GM21717 (cell line): ENCODE results near the gene RAB9A.
A peak's percentile ranks its signal among the peaks of the same experiment; 100 is the strongest.
"Not testable (repeated sequence)": the region's sequence is repeated elsewhere in the genome, so short reads cannot be mapped to it uniquely, and the experiment has no call there.

Source experiments
- ATAC-seq: cut with Tn5 transposase; IDR thresholded peaks from one replicate; pipeline ENCODE4 v1.9.1; 2021; ENCODE audit warnings: mild to moderate bottlenecking, moderate library complexity; ENCODE audit not compliant: unreplicated experiment

Gene RAB9A

DNA sequence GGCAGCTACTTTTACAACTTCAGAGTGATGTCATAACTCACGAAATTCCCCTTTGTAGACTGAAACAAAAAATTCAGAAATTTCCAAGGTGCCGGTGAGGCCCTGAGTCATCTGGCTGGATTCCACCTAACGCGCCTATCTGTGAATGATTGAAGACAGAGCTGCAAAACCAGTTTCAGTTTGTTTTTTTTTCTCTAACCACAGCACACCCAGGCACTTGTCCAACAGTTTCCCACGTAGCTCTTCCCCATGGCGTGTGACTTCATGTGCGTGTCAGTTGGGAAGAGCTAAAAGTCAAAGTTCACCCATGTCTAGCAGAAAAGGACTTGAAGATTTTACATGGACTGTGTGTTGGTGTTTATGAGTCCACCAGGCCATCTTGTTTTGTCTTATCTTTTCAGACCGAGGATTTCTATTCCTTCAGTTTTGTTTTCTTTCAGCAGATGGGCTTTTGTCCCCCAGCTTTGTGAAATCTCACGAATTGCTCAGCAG, 19.6 kb upstream of the RAB9A start:
- peak; percentile 80 for ATAC-seq

GRCh38 chrX:13669755-13670154, 19.2 kb upstream of the RAB9A start:
- not testable (repeated sequence) for ATAC-seq

GRCh38 chrX:13670197-13670596, 18.7 kb upstream of the RAB9A start:
- no peak for ATAC-seq

GRCh38 chrX:13673016-13673415, 15.9 kb upstream of the RAB9A start:
- ATAC-seq = no peak

DNA sequence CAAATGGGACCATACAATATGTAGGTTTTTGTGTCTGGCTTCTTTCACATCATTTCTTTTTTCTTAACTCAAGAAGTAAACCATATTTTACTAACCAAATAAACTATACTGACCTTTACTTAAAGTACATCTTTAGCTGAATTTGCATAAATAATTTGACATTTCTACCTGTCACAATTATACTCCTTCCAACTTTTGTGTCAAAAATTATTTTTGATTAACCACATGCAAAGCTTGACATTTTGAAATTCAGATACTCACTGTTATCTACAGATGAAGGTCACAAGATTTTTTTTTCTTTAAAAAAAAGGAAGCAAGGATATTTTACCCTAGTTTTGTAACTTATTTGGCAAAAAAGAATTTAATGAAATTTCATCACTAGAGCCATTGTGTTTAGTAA, 12.0 kb upstream of the RAB9A start:
- ATAC-seq = no peak

DNA sequence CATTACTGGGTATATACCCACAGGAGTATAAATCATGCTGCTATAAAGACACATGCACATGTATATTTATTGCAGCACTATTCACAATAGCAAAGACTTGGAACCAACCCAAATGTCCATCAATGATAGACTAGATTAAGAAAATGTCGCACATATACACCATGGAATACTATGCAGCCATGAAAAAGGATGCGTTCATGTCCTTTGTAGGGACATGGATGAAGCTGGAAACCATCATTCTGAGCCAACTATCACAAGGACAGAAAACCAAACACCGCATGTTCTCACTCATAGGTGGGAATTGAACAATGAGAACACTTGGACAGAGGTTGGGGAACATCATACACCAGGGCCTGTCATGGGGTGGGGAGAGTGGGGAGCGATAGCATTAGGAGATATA, 9.2 kb upstream of the RAB9A start:
- not testable (repeated sequence) for ATAC-seq

DNA sequence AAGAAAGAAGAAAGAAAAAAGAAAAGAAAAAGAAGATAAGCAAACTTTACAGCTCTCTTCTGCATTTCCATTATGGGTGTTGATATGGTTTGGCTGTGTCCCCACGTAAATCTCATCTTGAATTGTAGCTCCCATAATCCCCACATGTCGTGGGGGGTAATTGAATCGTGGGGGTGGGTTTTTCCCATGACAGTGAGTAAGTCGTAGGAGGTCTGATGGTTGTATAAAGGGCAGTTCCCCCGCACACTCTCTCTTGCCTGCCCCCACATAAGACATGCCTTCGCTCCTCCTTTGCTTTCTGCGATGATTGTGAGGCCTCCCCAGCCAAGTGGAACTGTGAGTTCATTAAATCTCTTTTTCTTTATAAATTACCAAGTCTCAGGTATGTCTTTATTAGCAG, 7.3 kb upstream of the RAB9A start:
- no peak for ATAC-seq

GRCh38 chrX:13684361-13684760, 4.6 kb upstream of the RAB9A start:
- ATAC-seq = no peak

DNA sequence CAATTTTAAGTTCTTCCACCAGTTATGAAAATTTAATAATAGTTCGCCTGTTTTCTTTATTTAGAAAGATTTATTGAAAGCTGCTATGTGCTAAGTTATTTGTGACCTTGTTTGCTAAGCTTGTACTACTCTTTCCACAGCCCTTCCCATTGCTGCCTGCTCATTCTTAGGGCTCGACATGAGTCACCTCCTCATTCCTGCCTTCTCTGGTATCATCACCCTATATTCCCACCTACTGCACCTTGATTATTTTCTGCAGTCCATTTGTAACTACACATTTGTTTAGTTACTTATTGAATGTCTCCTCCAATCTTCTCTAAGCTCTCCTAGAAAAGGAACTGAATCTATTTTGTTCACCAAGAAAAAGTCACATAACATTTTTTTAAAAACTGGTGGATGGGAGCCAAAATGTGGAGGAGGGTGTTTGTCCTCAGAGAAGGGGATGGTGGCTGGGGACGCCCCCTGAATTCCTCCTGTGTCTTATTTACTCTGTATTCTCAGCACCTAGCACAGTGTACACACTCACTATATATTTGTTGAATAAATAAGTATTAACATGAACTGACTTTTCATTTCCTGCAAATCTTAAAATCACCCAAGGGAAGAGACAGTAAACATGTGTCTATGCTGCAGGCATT, 3.7 kb upstream of the RAB9A start:
- ATAC-seq = no peak

- no peak for ATAC-seq
Measured at GRCh38 chrX:13687203-13687602, 1.7 kb upstream of the RAB9A start.

DNA sequence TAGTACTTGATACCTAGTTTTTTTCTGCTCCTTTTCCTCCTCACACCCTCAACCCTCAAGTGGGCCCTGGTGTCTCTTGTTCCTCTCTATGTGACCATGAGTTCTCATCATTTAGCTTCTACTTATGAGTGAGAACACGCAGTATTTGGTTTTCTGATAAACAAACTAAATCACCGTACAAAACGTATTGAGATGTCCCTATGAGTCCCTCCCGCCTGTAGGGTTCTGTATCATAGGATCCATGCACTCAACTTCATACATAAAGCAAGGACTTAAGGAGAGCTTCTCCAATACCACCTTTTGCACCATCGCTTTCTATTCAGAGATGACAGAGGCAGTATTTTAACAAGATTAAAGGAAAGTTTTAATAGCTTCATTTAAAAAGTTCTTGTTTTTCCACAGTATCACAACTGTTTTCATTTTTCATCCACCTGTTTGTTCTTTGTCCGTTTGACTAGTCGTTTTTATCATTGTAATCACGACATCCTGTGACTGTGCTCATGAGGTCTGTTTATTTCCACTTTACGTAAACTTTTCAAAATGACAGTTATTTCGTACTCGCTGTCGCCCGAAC, 457 bp upstream of the RAB9A start:
- no peak for ATAC-seq

DNA sequence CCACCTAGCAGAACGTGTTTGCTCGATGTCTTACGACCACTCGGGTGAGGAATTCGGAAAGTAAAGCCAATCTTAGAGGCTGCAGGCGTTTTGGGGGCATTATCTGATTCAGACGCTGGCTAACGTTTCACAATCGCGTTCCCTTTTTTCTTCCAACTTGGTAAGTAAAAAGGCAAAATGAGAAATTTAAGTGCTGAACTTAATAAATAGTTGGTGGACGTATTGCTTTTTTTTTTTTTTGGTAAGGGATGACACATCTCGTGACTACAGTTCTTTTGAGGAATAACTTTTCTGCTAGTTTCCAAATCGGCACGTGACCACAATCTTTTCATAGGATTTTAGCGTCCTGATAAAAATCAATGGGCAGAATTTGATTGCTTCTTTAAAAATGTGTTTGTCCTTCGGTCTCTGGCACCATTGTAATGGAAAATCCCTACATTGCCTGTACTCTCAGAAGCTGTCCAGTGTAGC, 848 bp downstream of the RAB9A start:
- no peak for ATAC-seq

DNA sequence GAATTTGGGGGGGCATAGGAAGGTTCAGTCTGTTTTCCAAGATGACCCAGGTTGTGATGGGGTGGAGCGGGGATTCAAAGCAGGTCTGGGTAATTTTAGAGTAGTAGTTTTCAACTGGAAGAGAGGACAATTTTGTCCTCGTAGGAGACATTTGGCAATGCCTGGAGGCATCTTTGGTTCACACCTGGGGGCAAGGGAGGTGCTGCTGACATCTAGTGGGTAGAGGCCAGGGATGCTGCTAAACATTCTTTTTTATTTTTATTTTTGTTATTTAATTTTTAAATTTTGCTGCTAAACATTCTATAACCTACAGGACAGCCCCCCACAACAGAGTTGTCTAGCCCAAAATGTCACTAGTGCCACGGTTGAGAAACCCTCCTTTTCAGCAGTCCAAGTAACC, 1.9 kb downstream of the RAB9A start:
- ATAC-seq = no peak

GRCh38 chrX:13691841-13692371, 3.0 kb downstream of the RAB9A start:
- ATAC-seq = no peak

DNA sequence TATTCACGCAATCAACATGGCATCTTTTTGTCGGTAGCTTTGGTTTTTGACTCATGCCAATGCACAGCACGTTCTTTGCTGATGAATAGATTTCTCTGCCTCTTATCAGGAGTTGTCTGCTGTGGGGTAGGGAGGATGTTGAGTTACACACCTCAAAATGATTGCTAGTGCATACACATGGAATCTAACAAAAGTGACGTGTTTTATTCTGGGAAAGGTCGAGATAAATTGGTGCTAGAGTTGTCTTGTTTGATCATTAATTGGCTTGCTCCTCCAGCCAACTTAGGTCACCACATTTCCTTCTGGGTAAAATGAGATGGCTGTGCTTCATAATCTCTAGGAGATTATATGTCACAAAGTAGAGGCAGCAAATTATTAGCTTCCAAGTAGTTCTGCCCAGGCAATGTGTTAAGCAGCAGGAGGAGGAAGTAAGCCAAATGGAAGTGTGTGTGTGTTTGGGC, 3.9 kb downstream of the RAB9A start:
- no peak for ATAC-seq

GRCh38 chrX:13693341-13693961, 4.5 kb downstream of the RAB9A start:
- ATAC-seq = no peak

DNA sequence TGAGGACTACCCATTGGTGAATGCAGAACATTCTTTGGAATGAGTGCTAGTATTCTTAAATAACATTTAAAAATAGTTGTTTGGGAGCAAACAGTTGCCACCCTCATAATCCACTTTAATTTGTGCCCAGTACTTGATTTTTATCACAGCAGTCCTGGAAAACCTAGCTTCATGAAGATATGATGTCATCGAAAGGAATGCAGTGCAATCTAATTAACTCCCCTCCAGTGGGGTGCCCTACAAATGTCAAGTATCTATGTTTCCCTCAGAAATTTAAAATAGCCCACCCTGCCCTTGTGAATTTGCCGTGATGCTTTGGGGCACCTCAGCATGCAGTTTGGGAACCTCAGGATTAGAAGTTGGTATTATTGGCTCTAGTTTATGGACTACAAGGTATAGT, 5.4 kb downstream of the RAB9A start:
- no peak for ATAC-seq

- ATAC-seq = no peak
Measured at GRCh38 chrX:13694983-13695382, 6.1 kb downstream of the RAB9A start.

GRCh38 chrX:13695601-13696115, 6.7 kb downstream of the RAB9A start:
- ATAC-seq = no peak

GRCh38 chrX:13697455-13697854, 8.5 kb downstream of the RAB9A start:
- ATAC-seq = peak; percentile 57

GRCh38 chrX:13697976-13698375, 9.0 kb downstream of the RAB9A start:
- ATAC-seq = no peak

DNA sequence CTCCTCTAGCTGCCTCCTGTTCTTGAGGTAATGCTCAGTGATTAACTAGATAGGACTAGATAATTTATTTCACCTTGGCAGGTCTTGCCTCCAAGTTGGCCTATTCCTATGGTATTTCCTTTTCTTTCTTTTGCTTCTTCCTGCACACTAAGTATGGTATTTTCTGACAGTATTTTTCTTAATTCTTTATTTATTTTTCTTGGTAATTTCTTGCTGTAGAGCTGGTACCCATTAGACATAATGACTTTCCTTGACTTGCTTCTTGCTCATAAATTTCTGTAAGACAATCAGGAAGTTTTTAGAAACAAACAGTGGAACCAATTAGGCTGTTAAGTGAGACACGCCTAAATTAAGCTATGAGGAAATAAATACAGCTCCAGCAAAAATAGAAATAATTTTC, 9.5 kb downstream of the RAB9A start:
- ATAC-seq = no peak
